Keratinocyte (primary cell): ENCODE data around the gene SLC6A3. TPM values are rescaled to one million over a fixed set of nuclear protein-coding genes. Genes with fewer than 3 reads are reported as not detected.

Source experiments
- DNase-seq: peaks from one replicate; pipeline ENCODE4 v3.0.0-alpha.2; 2011; ENCODE audit warnings: low read depth, missing footprints, low spot score
- FAIRE-seq: peaks from 2 replicates; lab custom pipeline; 2011; peaks lifted over from hg19 to GRCh38; lab: Jason Lieb, UNC
- H2AFZ ChIP-seq: 2 replicates; pipeline ENCODE4 v1.6.0; 2012; ENCODE audit warnings: low read length, control low read depth, inconsistent platforms; ENCODE audit not compliant: control insufficient read depth
- H3K27ac ChIP-seq: 2 replicates; pipeline ENCODE4 v1.5.1; 2011; ENCODE audit warnings: low read length; ENCODE audit not compliant: control insufficient read depth, insufficient read depth
- H3K27me3 ChIP-seq: 3 replicates; pipeline ENCODE4 v1.6.0; 2011; ENCODE audit warnings: low read length; ENCODE audit not compliant: control insufficient read depth, insufficient read depth; ENCODE audit errors: extremely low read depth
- H3K36me3 ChIP-seq, 2 experiments: 2 replicates in 1 of 2; 3 replicates in 1 of 2; pipeline ENCODE4 v1.5.1; 2011; ENCODE audit warnings: low read length in 2 of 2, mild to moderate bottlenecking in 1 of 2; ENCODE audit not compliant: control insufficient read depth in 2 of 2, insufficient read depth in 2 of 2; ENCODE audit errors: extremely low read depth in 1 of 2
- H3K4me1 ChIP-seq: 3 replicates; pipeline ENCODE4 v1.5.1; 2011; ENCODE audit warnings: low read length; ENCODE audit not compliant: control insufficient read depth, insufficient read depth; ENCODE audit errors: extremely low read depth
- H3K4me2 ChIP-seq: 3 replicates; pipeline ENCODE4 v1.6.0; 2011; ENCODE audit warnings: low read depth, low read length; ENCODE audit not compliant: control insufficient read depth, insufficient read depth; ENCODE audit errors: extremely low read depth
- H3K4me3 ChIP-seq, 3 experiments: fragments of 200-600 bp in 1 of 3; sonication (generic) in 1 of 3; 2 replicates in 2 of 3; 3 replicates in 1 of 3; pipeline ENCODE4 v1.5.1; 2011 to 2016; ENCODE audit warnings: low read length in 3 of 3, mild to moderate bottlenecking in 3 of 3, control low read depth in 2 of 3, inconsistent platforms in 1 of 3, low read depth in 1 of 3, mixed read lengths in 1 of 3, mixed run types in 1 of 3, moderate library complexity in 1 of 3; ENCODE audit not compliant: control insufficient read depth in 2 of 3, insufficient read depth in 2 of 3; ENCODE audit errors: extremely low read depth in 1 of 3
- H3K79me2 ChIP-seq: 2 replicates; pipeline ENCODE4 v1.6.0; 2012; ENCODE audit warnings: low read length; ENCODE audit not compliant: control insufficient read depth, insufficient read depth
- H3K9ac ChIP-seq: 3 replicates; pipeline ENCODE4 v1.6.0; 2011; ENCODE audit warnings: low read length; ENCODE audit not compliant: control insufficient read depth, insufficient read depth; ENCODE audit errors: extremely low read depth
- H3K9me1 ChIP-seq: 3 replicates; pipeline ENCODE4 v1.6.0; 2011; ENCODE audit warnings: low read length; ENCODE audit not compliant: control insufficient read depth, insufficient read depth; ENCODE audit errors: extremely low read depth
- H3K9me3 ChIP-seq: 2 replicates; pipeline ENCODE4 v1.5.1; 2012; ENCODE audit warnings: low read depth, low read length; ENCODE audit not compliant: control insufficient read depth
- H4K20me1 ChIP-seq: 3 replicates; pipeline ENCODE4 v1.6.0; 2011; ENCODE audit warnings: low read length; ENCODE audit not compliant: control insufficient read depth, insufficient read depth; ENCODE audit errors: extremely low read depth
- CTCF ChIP-seq, 3 experiments: IDR thresholded peaks in 1 of 3; conservative IDR thresholded peaks in 1 of 3; optimal IDR thresholded peaks in 1 of 3; 2 replicates in 2 of 3; 3 replicates in 1 of 3; pipeline versions ENCODE3 to v1.5.1; 2011; ENCODE audit warnings: low read length in 3 of 3, mild to moderate bottlenecking in 3 of 3, moderate library complexity in 2 of 3, control low read depth in 1 of 3, inconsistent platforms in 1 of 3; ENCODE audit not compliant: insufficient read depth in 2 of 3; ENCODE audit errors: extremely low read depth in 1 of 3
- EZH2 ChIP-seq: IDR thresholded peaks from one replicate; pipeline ENCODE4 v1.6.1; 2012; ENCODE audit warnings: inconsistent platforms, mild to moderate bottlenecking, low read length, moderate library complexity
- dilution Hi-C: fragments of 300-500 bp; cut with MboI; formaldehyde crosslinking; loops from one replicate; pipeline ENCODE4 v1.7.0; 2020; ENCODE audit warnings: low sequenced_read_pairs; ENCODE audit not compliant: extremely low pct_ligation_motif_present
- polyA plus RNA-seq, 5 experiments: library from polyadenylated mRNA; depleted of rRNA in 3 of 5; stranded (reverse) in 3 of 5; stranded (forward) in 1 of 5; unstranded in 1 of 5; fragments of >200 nt; gene quantifications; 1 replicate in 1 of 5; 2 replicates in 3 of 5; 3 replicates in 1 of 5; pipeline versions ENCODE4 v1.2.1 to v1.2.3, GENCODE V29; 2011 to 2012; ENCODE audit warnings: missing spikeins in 2 of 5, low read depth in 1 of 5, low replicate concordance in 1 of 5

SLC6A3 gene
- polyA plus RNA-seq, 1 donor (not counting 4 experiments of a cell fraction or from before 2014, with no cell fraction given): 0.03 TPM

DNA sequence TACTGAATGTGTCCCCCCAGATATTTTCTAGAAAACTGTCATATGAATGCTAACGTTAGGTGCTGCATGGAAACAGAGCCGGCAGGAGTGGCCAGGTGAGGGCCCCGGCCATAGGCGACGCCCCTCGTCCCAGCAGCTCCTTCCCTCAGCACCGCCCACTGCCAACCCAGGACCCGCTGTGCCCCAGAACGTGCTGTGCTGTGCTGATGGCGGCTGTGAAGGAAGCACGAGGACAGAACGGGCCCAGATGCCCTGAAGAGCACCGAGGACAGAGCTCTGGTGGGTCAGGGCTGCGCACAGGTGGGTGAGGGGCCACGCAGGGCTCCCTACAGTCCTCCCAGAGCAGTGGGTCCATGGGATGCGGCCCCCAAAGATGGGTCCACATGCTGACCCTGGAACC is 48.2 kb upstream of the SLC6A3 start:
- Histone ChIP-seq H3K27ac (no peak overlapping the region), H4K20me1 (peaks cover 4% of the 10 kb centered on the region), H2AFZ (no peak overlapping the region), H3K4me2 (no peak overlapping the region), H3K4me3 (no peak overlapping the region), H3K36me3 (peaks cover 14 to 27% of the 10 kb centered on the region in 2 experiments), H3K79me2 (peaks cover 15% of the 10 kb centered on the region), H3K9me1 (no peaks in the 10 kb centered on the region), H3K27me3 (no peaks in the 10 kb centered on the region), H3K9me3 (no peaks in the 10 kb centered on the region), H3K4me1 (no peaks in the 10 kb centered on the region), H3K9ac (no peak overlapping the region)
- FAIRE-seq (no peak), DNase-seq (no peak)
- dilution Hi-C loops: no loop called here
- TF ChIP-seq EZH2 (no peak), CTCF (optimal IDR thresholded peaks at IDR 0.05 in 1 of 3, IDR thresholded peaks at IDR 0.05 in 1 of 3, conservative IDR thresholded peaks at IDR 0.05 in 1 of 3; ENCODE audit: extremely low read depth in 1 of 3, insufficient read depth in 2 of 3, low read length in 3 of 3) (no peak)

GRCh38 chr5:1492757-1493156 is 47.5 kb upstream of the SLC6A3 start:
- no peak for FAIRE-seq

More at GRCh38 chr5:1492757-1493156, 47.5 kb upstream of the SLC6A3 start:
- Histone ChIP-seq H3K36me3 (peaks cover 17 to 27% of the 10 kb centered on the region in 2 experiments), H3K27ac (no peak overlapping the region), H3K4me1 (no peaks in the 10 kb centered on the region), H3K27me3 (no peaks in the 10 kb centered on the region), H3K9me3 (no peaks in the 10 kb centered on the region), H2AFZ (no peak overlapping the region), H3K79me2 (peaks cover 13% of the 10 kb centered on the region), H3K4me2 (no peak overlapping the region), H4K20me1 (peaks cover 5% of the 10 kb centered on the region), H3K9me1 (no peaks in the 10 kb centered on the region), H3K9ac (no peak overlapping the region), H3K4me3 (no peak overlapping the region)
- DNase-seq: no peak
- no peak for TF ChIP-seq EZH2
- no peak for TF ChIP-seq CTCF (optimal IDR thresholded peaks at IDR 0.05 in 1 of 3, IDR thresholded peaks at IDR 0.05 in 1 of 3, conservative IDR thresholded peaks at IDR 0.05 in 1 of 3; ENCODE audit: extremely low read depth in 1 of 3, insufficient read depth in 2 of 3, low read length in 3 of 3)
- dilution Hi-C loops: no loop called here
